Measurements from ENCODE around the gene SIAE. TPM values are rescaled to one million over a fixed set of nuclear protein-coding genes. Genes with fewer than 3 reads are reported as not detected.

Gene SIAE
- total and polyA plus RNA-seq, 9 donors, result 4.9 to 10.0 (median 6.2) TPM

GRCh38 chr11:124584681-124585372 lies 88.7 kb downstream of the SIAE start:
- no peak for DNase-seq
- Histone ChIP-seq H3K9me3 (replicated peaks; ENCODE audit: control insufficient read depth, low read depth, low read length) (no peaks in the 10 kb centered on the region), H3K4me3 (ENCODE audit: low read length) (no peak overlapping the region), H3K36me3 (ENCODE audit: control insufficient read depth, insufficient read depth, low read length) (no peaks in the 10 kb centered on the region), H3K4me1 (ENCODE audit: control insufficient read depth, insufficient read depth, low read length) (no peaks in the 10 kb centered on the region), H3K27me3 (ENCODE audit: control insufficient read depth, insufficient read depth, low read length) (no peaks in the 10 kb centered on the region), H3K27ac (ENCODE audit: low read length) (no peak overlapping the region)
- 80% methylated on average over 1 of the region's 4 CpGs for WGBS (ENCODE audit: insufficient coverage)

- WGBS (ENCODE audit: insufficient coverage), result 91% methylated on average over 6 of the region's 8 CpGs
- Histone ChIP-seq H3K27ac (ENCODE audit: low read length) (no peak overlapping the region), H3K27me3 (ENCODE audit: control insufficient read depth, insufficient read depth, low read length) (no peaks in the 10 kb centered on the region), H3K4me1 (ENCODE audit: control insufficient read depth, insufficient read depth, low read length) (no peaks in the 10 kb centered on the region), H3K9me3 (replicated peaks; ENCODE audit: control insufficient read depth, low read depth, low read length) (no peaks in the 10 kb centered on the region), H3K4me3 (ENCODE audit: low read length) (no peak overlapping the region), H3K36me3 (ENCODE audit: control insufficient read depth, insufficient read depth, low read length) (no peaks in the 10 kb centered on the region)
- no peak for DNase-seq
These were observed 89.8 kb downstream of the SIAE start for GRCh38 chr11:124583781-124584180.

Other genes starting within 250 kb of the SIAE start
- not detected for gene OR8B4, start 248.9 kb downstream of the SIAE start, total RNA-seq
- gene OR8B4, start 248.9 kb downstream of the SIAE start, polyA plus RNA-seq (ENCODE audit: insufficient read depth in 1 of 8, insufficient read length in 8 of 8, low replicate concordance in 1 of 8), result not detected
- gene OR8B8, start 228.0 kb downstream of the SIAE start, total RNA-seq, result not detected
- gene OR8B8, start 228.0 kb downstream of the SIAE start, polyA plus RNA-seq (ENCODE audit: insufficient read depth in 1 of 8, insufficient read length in 8 of 8, low replicate concordance in 1 of 8), result under 1 TPM in 1 of 8 donors, not detected in 7; 0.04 TPM
- not detected for gene OR8B12, start 130.1 kb downstream of the SIAE start, total RNA-seq
- under 1 TPM in 1 of 8 donors, not detected in 7; 0.09 TPM for gene OR8B12, start 130.1 kb downstream of the SIAE start, polyA plus RNA-seq (ENCODE audit: insufficient read depth in 1 of 8, insufficient read length in 8 of 8, low replicate concordance in 1 of 8)
- 0.22 TPM for gene OR8A1, start 103.7 kb downstream of the SIAE start, total RNA-seq
- gene OR8A1, start 103.7 kb downstream of the SIAE start, polyA plus RNA-seq (ENCODE audit: insufficient read depth in 1 of 8, insufficient read length in 8 of 8, low replicate concordance in 1 of 8), result under 1 TPM; 0.09 to 0.71 (median 0.26) TPM
- 0.04 TPM for gene PANX3, start 62.3 kb downstream of the SIAE start, total RNA-seq
- gene PANX3, start 62.3 kb downstream of the SIAE start, polyA plus RNA-seq (ENCODE audit: insufficient read depth in 1 of 8, insufficient read length in 8 of 8, low replicate concordance in 1 of 8), result under 1 TPM in 1 of 8 donors, not detected in 7; 0.08 TPM
- gene TBRG1, start 50.9 kb downstream of the SIAE start, total RNA-seq, result 15.8 TPM
- gene TBRG1, start 50.9 kb downstream of the SIAE start, polyA plus RNA-seq (ENCODE audit: insufficient read depth in 1 of 8, insufficient read length in 8 of 8, low replicate concordance in 1 of 8), result 10 to 100 TPM; 19.1 to 23.4 (median 21.2) TPM
- 3.5 TPM for gene SPA17, start 165 bp upstream of the SIAE start, total RNA-seq
- 1 to 10 TPM; 4.3 to 6.6 (median 4.4) TPM for gene SPA17, start 165 bp upstream of the SIAE start, polyA plus RNA-seq (ENCODE audit: insufficient read depth in 1 of 8, insufficient read length in 8 of 8, low replicate concordance in 1 of 8)
- gene NRGN, start 66.2 kb upstream of the SIAE start, total RNA-seq, result 0.66 TPM
- 1 to 10 TPM; 4.9 to 9.0 (median 6.3) TPM for gene NRGN, start 66.2 kb upstream of the SIAE start, polyA plus RNA-seq (ENCODE audit: insufficient read depth in 1 of 8, insufficient read length in 8 of 8, low replicate concordance in 1 of 8)
- gene VSIG2, start 78.5 kb upstream of the SIAE start, total RNA-seq, result 0.49 TPM
- 1 to 10 TPM in 7 of 8 donors, under 1 TPM in 1; 1.00 to 2.3 (median 1.5) TPM for gene VSIG2, start 78.5 kb upstream of the SIAE start, polyA plus RNA-seq (ENCODE audit: insufficient read depth in 1 of 8, insufficient read length in 8 of 8, low replicate concordance in 1 of 8)
- gene ESAM, start 88.6 kb upstream of the SIAE start, total RNA-seq, result 18.0 TPM
- 10 to 100 TPM; 46.2 to 70.3 (median 58.5) TPM for gene ESAM, start 88.6 kb upstream of the SIAE start, polyA plus RNA-seq (ENCODE audit: insufficient read depth in 1 of 8, insufficient read length in 8 of 8, low replicate concordance in 1 of 8)
- 13.4 TPM for gene MSANTD2, start 126.7 kb upstream of the SIAE start, total RNA-seq
- 10 to 100 TPM; 11.5 to 18.7 (median 15.1) TPM for gene MSANTD2, start 126.7 kb upstream of the SIAE start, polyA plus RNA-seq (ENCODE audit: insufficient read depth in 1 of 8, insufficient read length in 8 of 8, low replicate concordance in 1 of 8)
- gene ROBO3, start 191.7 kb upstream of the SIAE start, total RNA-seq, result 18.5 TPM
- 10 to 100 TPM; 15.9 to 33.6 (median 26.0) TPM for gene ROBO3, start 191.7 kb upstream of the SIAE start, polyA plus RNA-seq (ENCODE audit: insufficient read depth in 1 of 8, insufficient read length in 8 of 8, low replicate concordance in 1 of 8)
- gene ROBO4, start 224.1 kb upstream of the SIAE start, total RNA-seq, result 17.8 TPM
- 10 to 100 TPM; 23.8 to 40.7 (median 31.9) TPM for gene ROBO4, start 224.1 kb upstream of the SIAE start, polyA plus RNA-seq (ENCODE audit: insufficient read depth in 1 of 8, insufficient read length in 8 of 8, low replicate concordance in 1 of 8)
- not detected for gene HEPN1, start 245.5 kb upstream of the SIAE start, total RNA-seq
- under 1 TPM in 4 of 8 donors, not detected in 4; 0.10 to 0.15 (median 0.12) TPM for gene HEPN1, start 245.5 kb upstream of the SIAE start, polyA plus RNA-seq (ENCODE audit: insufficient read depth in 1 of 8, insufficient read length in 8 of 8, low replicate concordance in 1 of 8)

Measured in muscle of leg (tissue), 11 donors.